IPS DF 6.9 (cell line): ENCODE results near the gene AGAP2.

Experiments
- DNase-seq: peaks from one replicate; pipeline ENCODE4 v3.0.0-alpha.2; 2013; ENCODE audit warnings: low read depth, low spot score
- H3K27ac ChIP-seq: one replicate; pipeline ENCODE4 v1.5.1; 2013; ENCODE audit warnings: low read length, control low read depth
- H3K27me3 ChIP-seq: 2 replicates; pipeline ENCODE4 v1.6.1; 2013; ENCODE audit warnings: mild to moderate bottlenecking, low read length; ENCODE audit not compliant: control insufficient read depth, insufficient read depth
- H3K36me3 ChIP-seq: 2 replicates; pipeline ENCODE4 v1.6.1; 2013; ENCODE audit warnings: low read length; ENCODE audit not compliant: control insufficient read depth, insufficient read depth
- H3K4me1 ChIP-seq: 2 replicates; pipeline ENCODE4 v1.6.1; 2013; ENCODE audit warnings: low read length; ENCODE audit not compliant: control insufficient read depth, insufficient read depth
- H3K4me3 ChIP-seq: 2 replicates; pipeline ENCODE4 v1.5.1; 2013; ENCODE audit warnings: mild to moderate bottlenecking, low read length
- H3K9me3 ChIP-seq: 2 replicates; pipeline ENCODE4 v1.6.1; 2013; ENCODE audit warnings: low read length, inconsistent platforms; ENCODE audit not compliant: control insufficient read depth, insufficient read depth
- WGBS: extraction: QIAGEN DNeasy Blood & Tissue Kit; methylation state at CpG from one replicate; pipeline ENCODE4 v1.1.7; 2013; ENCODE audit warnings: mixed read lengths, missing lambda C conversion rate; ENCODE audit not compliant: insufficient read length, insufficient coverage; 5-methylcytosine and 5-hydroxymethylcytosine counted together

The AGAP2 gene

GRCh38 chr12:57735952-57736740 is 2.4 kb downstream of the AGAP2 start:
- H3K36me3 ChIP-seq, result no peaks in the 10 kb centered on the region
- WGBS, result no CpG with 5 or more reads among the region's 49 CpGs
- no peak for DNase-seq
- no peak overlapping the region for H3K27ac ChIP-seq
- peak overlapping the region; percentile 19; the same call in 1 of the 2 replicates for H3K4me3 ChIP-seq
- H3K9me3 ChIP-seq, result no peaks in the 10 kb centered on the region
- H3K27me3 ChIP-seq, result peaks cover 68% of the 10 kb centered on the region
- peaks cover 3% of the 10 kb centered on the region; the same call in 1 of the 2 replicates for H3K4me1 ChIP-seq

- no peak overlapping the region for H3K27ac ChIP-seq
- peaks cover 3% of the 10 kb centered on the region; the same call in 1 of the 2 replicates for H3K4me1 ChIP-seq
- no peak for DNase-seq
- no peaks in the 10 kb centered on the region for H3K36me3 ChIP-seq
- no peak overlapping the region; the same call in 1 of the 2 replicates for H3K4me3 ChIP-seq
- no peaks in the 10 kb centered on the region for H3K9me3 ChIP-seq
- H3K27me3 ChIP-seq, result peaks cover 60% of the 10 kb centered on the region
- no CpG with 5 or more reads among the region's 8 CpGs for WGBS
Observed at GRCh38 chr12:57735198-57735855, 3.2 kb downstream of the AGAP2 start.

- no peak overlapping the region for H3K4me3 ChIP-seq
- peaks cover 3% of the 10 kb centered on the region; the same call in 1 of the 2 replicates for H3K4me1 ChIP-seq
- no peak overlapping the region for H3K27ac ChIP-seq
- no CpG with 5 or more reads among the region's 4 CpGs for WGBS
- no peaks in the 10 kb centered on the region for H3K9me3 ChIP-seq
- H3K27me3 ChIP-seq, result peaks cover 56% of the 10 kb centered on the region
- DNase-seq, result no peak
- H3K36me3 ChIP-seq, result no peaks in the 10 kb centered on the region
Observed at GRCh38 chr12:57734591-57734990, 4.0 kb downstream of the AGAP2 start.

- H3K36me3 ChIP-seq, result no peaks in the 10 kb centered on the region
- H3K4me3 ChIP-seq, result no peak overlapping the region
- no peak for DNase-seq
- no peaks in the 10 kb centered on the region for H3K9me3 ChIP-seq
- no peak overlapping the region for H3K27ac ChIP-seq
- peaks cover 3% of the 10 kb centered on the region; the same call in 1 of the 2 replicates for H3K4me1 ChIP-seq
- WGBS, result no CpG with 5 or more reads among the region's 6 CpGs
- peaks cover 52% of the 10 kb centered on the region for H3K27me3 ChIP-seq
Observed at GRCh38 chr12:57733928-57734327, 4.6 kb downstream of the AGAP2 start.

GRCh38 chr12:57732726-57733593 is 5.6 kb downstream of the AGAP2 start:
- no peak overlapping the region for H3K27ac ChIP-seq
- WGBS, result no CpG with 5 or more reads among the region's 11 CpGs
- no peak overlapping the region for H3K4me3 ChIP-seq
- no peak for DNase-seq
- no peaks in the 10 kb centered on the region for H3K36me3 ChIP-seq
- H3K27me3 ChIP-seq, result peaks cover 53% of the 10 kb centered on the region
- H3K4me1 ChIP-seq, result peaks cover 3% of the 10 kb centered on the region; the same call in 1 of the 2 replicates
- H3K9me3 ChIP-seq, result no peaks in the 10 kb centered on the region

GRCh38 chr12:57732270-57732669 is 6.3 kb downstream of the AGAP2 start:
- Histone ChIP-seq H3K27ac (no peak overlapping the region), H3K9me3 (no peaks in the 10 kb centered on the region), H3K4me1 (peaks cover 5% of the 10 kb centered on the region), H3K4me3 (no peak overlapping the region), H3K27me3 (peaks cover 53% of the 10 kb centered on the region), H3K36me3 (no peaks in the 10 kb centered on the region)
- no CpG with 5 or more reads among the region's 4 CpGs for WGBS
- no peak for DNase-seq

GRCh38 chr12:57731411-57732080 is 7.0 kb downstream of the AGAP2 start:
- DNase-seq, result no peak
- no CpG with 5 or more reads among the region's 19 CpGs for WGBS
- Histone ChIP-seq H3K4me1 (peaks cover 9% of the 10 kb centered on the region), H3K27me3 (peaks cover 53% of the 10 kb centered on the region), H3K36me3 (no peaks in the 10 kb centered on the region; the same call in 1 of the 2 replicates), H3K9me3 (no peaks in the 10 kb centered on the region), H3K27ac (no peak overlapping the region), H3K4me3 (no peak overlapping the region)

- H3K27ac ChIP-seq, result no peak overlapping the region
- DNase-seq, result no peak
- peaks cover 9% of the 10 kb centered on the region for H3K4me1 ChIP-seq
- peaks cover 48% of the 10 kb centered on the region for H3K27me3 ChIP-seq
- WGBS, result no CpG with 5 or more reads among the region's 13 CpGs
- no peaks in the 10 kb centered on the region for H3K9me3 ChIP-seq
- no peaks in the 10 kb centered on the region; the same call in 1 of the 2 replicates for H3K36me3 ChIP-seq
- no peak overlapping the region for H3K4me3 ChIP-seq
Observed at GRCh38 chr12:57730336-57731067, 8.0 kb downstream of the AGAP2 start.

- WGBS, result no CpG with 5 or more reads among the region's 5 CpGs
- Histone ChIP-seq H3K4me1 (peaks cover 8% of the 10 kb centered on the region), H3K27me3 (peaks cover 40% of the 10 kb centered on the region), H3K36me3 (no peaks in the 10 kb centered on the region; the same call in 1 of the 2 replicates), H3K27ac (no peak overlapping the region), H3K4me3 (no peak overlapping the region), H3K9me3 (no peaks in the 10 kb centered on the region)
- no peak for DNase-seq
Observed at GRCh38 chr12:57729321-57729844, 9.2 kb downstream of the AGAP2 start.
